Neural cell (in vitro differentiated cells): ENCODE data around the gene RABIF. TPM values are rescaled to one million over a fixed set of nuclear protein-coding genes. Genes with fewer than 3 reads are reported as not detected.
"Not testable (repeated sequence)": the region's sequence is repeated elsewhere in the genome, so short reads cannot be mapped to it uniquely, and the experiment has no call there.

Experiments
- H2AFZ ChIP-seq: fragments of 200-600, 300-800 bp; sonication (generic), shearing (Covaris generic); 2 replicates; pipeline ENCODE4 v1.6.0; 2014; ENCODE audit warnings: low read depth, mild to moderate bottlenecking, antibody characterized with exemption, low read length, moderate library complexity
- H3F3A ChIP-seq: fragments of 200-600 bp; shearing (Covaris generic); 2 replicates; pipeline ENCODE4 v1.6.1; 2016; ENCODE audit warnings: mild to moderate bottlenecking, moderate library complexity, mixed read lengths, antibody characterized with exemption, low read length; ENCODE audit not compliant: insufficient read depth, poor library complexity, severe bottlenecking
- H3K27ac ChIP-seq: fragments of 200-600, 300-800 bp; sonication (generic), shearing (Covaris generic); 2 replicates; pipeline ENCODE4 v1.5.1; 2014; ENCODE audit warnings: mild to moderate bottlenecking, low read length, moderate library complexity
- H3K27me3 ChIP-seq: fragments of 300-800, 200-600 bp; sonication (generic), shearing (Covaris generic); 2 replicates; pipeline ENCODE4 v1.6.0; 2014; ENCODE audit warnings: mild to moderate bottlenecking, low read depth, low read length, moderate library complexity; ENCODE audit not compliant: insufficient read depth
- H3K36me3 ChIP-seq: fragments of 300-800, 200-600 bp; sonication (generic), shearing (Covaris generic); 2 replicates; pipeline ENCODE4 v1.5.1; 2014; ENCODE audit warnings: mild to moderate bottlenecking, antibody characterized with exemption, low read length, moderate library complexity; ENCODE audit not compliant: insufficient read depth
- H3K4me2 ChIP-seq: fragments of 300-800, 200-600 bp; sonication (generic), shearing (Covaris generic); 2 replicates; pipeline ENCODE4 v1.6.0; 2014; ENCODE audit warnings: mild to moderate bottlenecking, low read length
- H3K4me3 ChIP-seq: fragments of 300-800, 200-600 bp; sonication (generic), shearing (Covaris generic); 2 replicates; pipeline ENCODE4 v1.5.1; 2014; ENCODE audit warnings: mild to moderate bottlenecking, low read length, moderate library complexity
- H3K79me2 ChIP-seq: fragments of 200-600 bp; shearing (Covaris generic); replicated peaks from 2 replicates; pipeline ENCODE4 v1.6.0; 2014; ENCODE audit warnings: mild to moderate bottlenecking, low read length, moderate library complexity; ENCODE audit not compliant: insufficient read depth
- H3K9ac ChIP-seq: fragments of 300-800, 200-600 bp; sonication (generic), shearing (Covaris generic); 2 replicates; pipeline ENCODE4 v1.6.1; 2016; ENCODE audit warnings: mild to moderate bottlenecking, low read length, mixed read lengths
- H3K9me2 ChIP-seq: fragments of 200-600 bp; shearing (Covaris generic); 2 replicates; pipeline ENCODE4 v1.6.1; 2016; ENCODE audit warnings: mild to moderate bottlenecking, low read length, mixed read lengths; ENCODE audit not compliant: insufficient read depth
- H3K9me3 ChIP-seq: fragments of 200-600, 300-800 bp; sonication (generic), shearing (Covaris generic); 2 replicates; pipeline ENCODE4 v1.6.1; 2016; ENCODE audit warnings: mild to moderate bottlenecking, mixed run types, low read length, moderate library complexity, mixed read lengths
- H4K20me1 ChIP-seq: fragments of 200-600 bp; shearing (Covaris generic); 2 replicates; pipeline ENCODE4 v1.6.1; 2016; ENCODE audit warnings: mild to moderate bottlenecking, mixed run types; ENCODE audit not compliant: insufficient read depth
- EP300 ChIP-seq: fragments of 450-650 bp; conservative IDR thresholded peaks from 2 replicates; pipeline ENCODE4 v1.6.1; 2014; ENCODE audit warnings: antibody characterized with exemption, mild to moderate bottlenecking, moderate library complexity; ENCODE audit not compliant: poor library complexity, severe bottlenecking
- EZH2 ChIP-seq: fragments of 200-600, 300-800 bp; shearing (Covaris generic), sonication (generic); IDR thresholded peaks from 2 replicates; pipeline ENCODE4 v1.6.1; 2014; ENCODE audit warnings: antibody characterized with exemption, low read length, borderline replicate concordance, mild to moderate bottlenecking; ENCODE audit not compliant: insufficient read depth, poor library complexity, severe bottlenecking
- MXI1 ChIP-seq: fragments of 450-650 bp; conservative IDR thresholded peaks from 2 replicates; pipeline ENCODE4 v1.6.1; 2014; ENCODE audit warnings: antibody characterized with exemption, mild to moderate bottlenecking; ENCODE audit not compliant: poor library complexity, severe bottlenecking
- POLR2AphosphoS5 ChIP-seq: IDR thresholded peaks from 2 replicates; pipeline ENCODE4 v1.6.1; 2012
- RAD21 ChIP-seq: fragments of 450-650 bp; conservative IDR thresholded peaks from 2 replicates; pipeline ENCODE4 v1.6.1; 2014; ENCODE audit warnings: antibody characterized with exemption, mild to moderate bottlenecking, moderate library complexity
- SMC3 ChIP-seq: fragments of 450-650 bp; conservative IDR thresholded peaks from 2 replicates; pipeline ENCODE4 v1.6.1; 2014; ENCODE audit warnings: antibody characterized with exemption, mild to moderate bottlenecking, moderate library complexity; ENCODE audit not compliant: poor library complexity
- TAF1 ChIP-seq: IDR thresholded peaks from 2 replicates; pipeline ENCODE4 v1.6.1; 2012; ENCODE audit warnings: low read depth
- polyA plus RNA-seq: library from polyadenylated mRNA; depleted of rRNA; stranded (reverse); fragments of >200 nt; gene quantifications from 2 replicates; pipeline ENCODE4 v1.2.3, GENCODE V29; 2014
- TF ChIP-seq, protein P1 (sequence below): fragments of 450-650 bp; IDR thresholded peaks from 2 replicates; pipeline ENCODE4 v1.5.1; 2014; ENCODE audit warnings: antibody characterized with exemption, mild to moderate bottlenecking, moderate library complexity; ENCODE audit not compliant: poor library complexity, severe bottlenecking
- TF ChIP-seq, protein P2 (sequence below): IDR thresholded peaks from 2 replicates; pipeline ENCODE4 v1.6.1; 2012; ENCODE audit warnings: borderline replicate concordance

RABIF gene
- polyA plus RNA-seq, 1 donor from 2014 or later: 13.3 TPM

DNA sequence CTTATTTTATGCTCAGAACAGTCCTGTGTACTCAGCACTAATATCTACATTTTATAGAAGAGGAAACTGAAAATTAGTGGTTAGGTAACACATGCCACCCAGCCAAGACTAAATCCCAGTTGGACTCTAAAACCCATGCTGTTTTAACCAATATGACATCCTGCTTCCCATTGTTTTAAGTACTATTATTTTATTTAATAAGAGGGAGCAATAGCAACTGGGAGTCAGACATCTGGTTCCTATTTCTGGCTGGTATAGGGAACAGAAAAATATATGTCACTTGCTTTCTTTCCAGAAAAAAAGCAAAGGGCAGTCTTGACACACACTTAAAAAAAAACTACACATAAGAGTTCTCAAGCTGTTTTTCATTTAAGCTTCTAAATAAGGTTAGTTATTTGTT lies 26.2 kb upstream of the RABIF start:
- H3K36me3 ChIP-seq: peaks cover 9% of the 10 kb centered on the region

DNA sequence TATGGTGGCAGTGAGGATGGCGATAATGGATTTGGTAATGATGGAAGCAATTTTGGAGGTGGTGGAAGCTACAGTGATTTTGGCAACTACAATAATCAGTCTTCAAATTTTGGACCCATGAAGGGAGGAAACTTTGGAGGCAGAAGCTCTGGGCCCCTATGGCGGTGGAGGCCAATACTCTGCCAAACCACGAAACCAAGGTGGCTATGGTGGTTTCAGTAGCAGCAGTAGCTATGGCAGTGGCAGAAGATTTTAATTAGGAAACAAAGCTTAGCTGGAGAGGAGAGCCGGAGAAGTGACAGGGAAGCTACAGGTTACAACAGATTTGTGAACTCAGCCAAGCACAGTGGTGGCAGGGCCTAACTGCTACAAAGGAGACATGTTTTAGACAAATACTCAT lies 23.5 kb upstream of the RABIF start:
- not testable (repeated sequence) for H3F3A ChIP-seq, H3K9me3 ChIP-seq, H3K27me3 ChIP-seq, H2AFZ ChIP-seq, H3K4me2 ChIP-seq, H3K4me3 ChIP-seq, H3K9me2 ChIP-seq, H3K9ac ChIP-seq, H3K79me2 ChIP-seq, H4K20me1 ChIP-seq, H3K36me3 ChIP-seq, H3K27ac ChIP-seq

More for the DNA sequence above, 26.2 kb upstream of the RABIF start:
- H4K20me1 ChIP-seq: no peaks in the 10 kb centered on the region
- H3K27me3 ChIP-seq: no peaks in the 10 kb centered on the region
- H3K4me2 ChIP-seq: no peak overlapping the region
- no peak overlapping the region for H3K9ac ChIP-seq
- no peaks in the 10 kb centered on the region for H3K9me2 ChIP-seq
- no peak overlapping the region for H2AFZ ChIP-seq
- H3K4me3 ChIP-seq: no peak overlapping the region
- no peaks in the 10 kb centered on the region for H3K79me2 ChIP-seq
- TF ChIP-seq, protein P1, sequence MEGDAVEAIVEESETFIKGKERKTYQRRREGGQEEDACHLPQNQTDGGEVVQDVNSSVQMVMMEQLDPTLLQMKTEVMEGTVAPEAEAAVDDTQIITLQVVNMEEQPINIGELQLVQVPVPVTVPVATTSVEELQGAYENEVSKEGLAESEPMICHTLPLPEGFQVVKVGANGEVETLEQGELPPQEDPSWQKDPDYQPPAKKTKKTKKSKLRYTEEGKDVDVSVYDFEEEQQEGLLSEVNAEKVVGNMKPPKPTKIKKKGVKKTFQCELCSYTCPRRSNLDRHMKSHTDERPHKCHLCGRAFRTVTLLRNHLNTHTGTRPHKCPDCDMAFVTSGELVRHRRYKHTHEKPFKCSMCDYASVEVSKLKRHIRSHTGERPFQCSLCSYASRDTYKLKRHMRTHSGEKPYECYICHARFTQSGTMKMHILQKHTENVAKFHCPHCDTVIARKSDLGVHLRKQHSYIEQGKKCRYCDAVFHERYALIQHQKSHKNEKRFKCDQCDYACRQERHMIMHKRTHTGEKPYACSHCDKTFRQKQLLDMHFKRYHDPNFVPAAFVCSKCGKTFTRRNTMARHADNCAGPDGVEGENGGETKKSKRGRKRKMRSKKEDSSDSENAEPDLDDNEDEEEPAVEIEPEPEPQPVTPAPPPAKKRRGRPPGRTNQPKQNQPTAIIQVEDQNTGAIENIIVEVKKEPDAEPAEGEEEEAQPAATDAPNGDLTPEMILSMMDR: no peak
- TF ChIP-seq TAF1: no peak
- no peak for TF ChIP-seq EZH2
- no peak for TF ChIP-seq MXI1
- TF ChIP-seq, protein P2, sequence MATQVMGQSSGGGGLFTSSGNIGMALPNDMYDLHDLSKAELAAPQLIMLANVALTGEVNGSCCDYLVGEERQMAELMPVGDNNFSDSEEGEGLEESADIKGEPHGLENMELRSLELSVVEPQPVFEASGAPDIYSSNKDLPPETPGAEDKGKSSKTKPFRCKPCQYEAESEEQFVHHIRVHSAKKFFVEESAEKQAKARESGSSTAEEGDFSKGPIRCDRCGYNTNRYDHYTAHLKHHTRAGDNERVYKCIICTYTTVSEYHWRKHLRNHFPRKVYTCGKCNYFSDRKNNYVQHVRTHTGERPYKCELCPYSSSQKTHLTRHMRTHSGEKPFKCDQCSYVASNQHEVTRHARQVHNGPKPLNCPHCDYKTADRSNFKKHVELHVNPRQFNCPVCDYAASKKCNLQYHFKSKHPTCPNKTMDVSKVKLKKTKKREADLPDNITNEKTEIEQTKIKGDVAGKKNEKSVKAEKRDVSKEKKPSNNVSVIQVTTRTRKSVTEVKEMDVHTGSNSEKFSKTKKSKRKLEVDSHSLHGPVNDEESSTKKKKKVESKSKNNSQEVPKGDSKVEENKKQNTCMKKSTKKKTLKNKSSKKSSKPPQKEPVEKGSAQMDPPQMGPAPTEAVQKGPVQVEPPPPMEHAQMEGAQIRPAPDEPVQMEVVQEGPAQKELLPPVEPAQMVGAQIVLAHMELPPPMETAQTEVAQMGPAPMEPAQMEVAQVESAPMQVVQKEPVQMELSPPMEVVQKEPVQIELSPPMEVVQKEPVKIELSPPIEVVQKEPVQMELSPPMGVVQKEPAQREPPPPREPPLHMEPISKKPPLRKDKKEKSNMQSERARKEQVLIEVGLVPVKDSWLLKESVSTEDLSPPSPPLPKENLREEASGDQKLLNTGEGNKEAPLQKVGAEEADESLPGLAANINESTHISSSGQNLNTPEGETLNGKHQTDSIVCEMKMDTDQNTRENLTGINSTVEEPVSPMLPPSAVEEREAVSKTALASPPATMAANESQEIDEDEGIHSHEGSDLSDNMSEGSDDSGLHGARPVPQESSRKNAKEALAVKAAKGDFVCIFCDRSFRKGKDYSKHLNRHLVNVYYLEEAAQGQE: no peak
- no peak for TF ChIP-seq SMC3
- no peaks in the 10 kb centered on the region for H3F3A ChIP-seq
- H3K27ac ChIP-seq: no peak overlapping the region
- no peaks in the 10 kb centered on the region for H3K9me3 ChIP-seq

DNA sequence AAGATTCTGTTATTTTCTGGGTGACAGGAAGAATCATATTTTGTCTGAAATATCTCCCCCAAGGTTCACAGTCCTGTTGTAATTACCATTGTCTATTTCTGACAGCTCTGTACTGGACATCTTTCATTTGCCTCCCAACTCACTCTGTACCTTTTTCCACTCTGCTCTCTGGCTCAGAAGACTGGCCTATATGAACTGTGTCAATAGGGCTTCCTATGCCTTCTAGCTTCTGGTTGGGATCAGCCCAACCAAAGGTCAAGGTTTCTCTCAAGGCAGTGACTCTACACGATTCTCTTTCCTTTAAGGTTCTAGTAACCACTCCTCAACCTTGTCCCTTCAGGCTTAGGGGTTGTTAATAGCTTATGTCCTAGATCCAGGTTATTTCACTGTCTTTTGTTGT lies 20.5 kb upstream of the RABIF start:
- H3K4me2 ChIP-seq: no peak overlapping the region
- no peaks in the 10 kb centered on the region for H4K20me1 ChIP-seq
- no peak overlapping the region for H3K27ac ChIP-seq
- TF ChIP-seq, protein P1: no peak
- no peak for TF ChIP-seq RAD21
- no peak for TF ChIP-seq POLR2AphosphoS5
- TF ChIP-seq EP300: no peak
- no peak for TF ChIP-seq EZH2
- TF ChIP-seq MXI1: no peak
- no peak for TF ChIP-seq SMC3
- no peak for TF ChIP-seq TAF1
- TF ChIP-seq, protein P2: no peak
- H3K4me3 ChIP-seq: no peak overlapping the region
- no peak overlapping the region for H3K9ac ChIP-seq
- no peaks in the 10 kb centered on the region for H3K27me3 ChIP-seq
- no peaks in the 10 kb centered on the region for H3K79me2 ChIP-seq
- no peaks in the 10 kb centered on the region for H3F3A ChIP-seq
- no peaks in the 10 kb centered on the region for H3K9me3 ChIP-seq
- no peak overlapping the region for H2AFZ ChIP-seq
- H3K36me3 ChIP-seq: peaks cover 9% of the 10 kb centered on the region
- H3K9me2 ChIP-seq: no peaks in the 10 kb centered on the region
